GM18520 (cell line): Measurements from ENCODE around the gene ATRNL1.
"Not testable (repeated sequence)": the region's sequence is repeated elsewhere in the genome, so short reads cannot be mapped to it uniquely, and the experiment has no call there.

ENCODE experiments used
- ATAC-seq: cut with Tn5 transposase; IDR thresholded peaks from one replicate; pipeline ENCODE4 v1.9.1; 2021; ENCODE audit not compliant: unreplicated experiment

Gene ATRNL1

GRCh38 chr10:115214829-115215228, 121.7 kb downstream of the ATRNL1 start:
- no peak for ATAC-seq

GRCh38 chr10:115219203-115219602, 126.0 kb downstream of the ATRNL1 start:
- no peak for ATAC-seq

- ATAC-seq = no peak
Measured at GRCh38 chr10:115222039-115222438, 128.9 kb downstream of the ATRNL1 start.

- no peak for ATAC-seq
Measured at GRCh38 chr10:115239761-115240160, 146.6 kb downstream of the ATRNL1 start.

GRCh38 chr10:115250784-115251183, 157.6 kb downstream of the ATRNL1 start:
- ATAC-seq = no peak

GRCh38 chr10:115253765-115254164, 160.6 kb downstream of the ATRNL1 start:
- ATAC-seq = not testable (repeated sequence)

- ATAC-seq = no peak
Measured at GRCh38 chr10:115272482-115272881, 179.3 kb downstream of the ATRNL1 start.

GRCh38 chr10:115278294-115278693, 185.1 kb downstream of the ATRNL1 start:
- ATAC-seq = no peak

GRCh38 chr10:115295213-115295805, 202.1 kb downstream of the ATRNL1 start:
- ATAC-seq = no peak

- ATAC-seq = no peak
Measured at GRCh38 chr10:115300080-115300479, 206.9 kb downstream of the ATRNL1 start.

GRCh38 chr10:115319669-115320068, 226.5 kb downstream of the ATRNL1 start:
- not testable (repeated sequence) for ATAC-seq

GRCh38 chr10:115321360-115321759, 228.2 kb downstream of the ATRNL1 start:
- no peak for ATAC-seq

GRCh38 chr10:115328331-115328730, 235.2 kb downstream of the ATRNL1 start:
- no peak for ATAC-seq

GRCh38 chr10:115335366-115335765, 242.2 kb downstream of the ATRNL1 start:
- no peak for ATAC-seq

GRCh38 chr10:115355162-115355760, 262.1 kb downstream of the ATRNL1 start:
- no peak for ATAC-seq

GRCh38 chr10:115367920-115368319, 274.8 kb downstream of the ATRNL1 start:
- ATAC-seq = not testable (repeated sequence)

- no peak for ATAC-seq
Measured at GRCh38 chr10:115379064-115379463, 285.9 kb downstream of the ATRNL1 start.

- no peak for ATAC-seq
Measured at GRCh38 chr10:115384665-115385064, 291.5 kb downstream of the ATRNL1 start.

GRCh38 chr10:115390607-115391006, 297.4 kb downstream of the ATRNL1 start:
- ATAC-seq = no peak

- no peak for ATAC-seq
Measured at GRCh38 chr10:115398026-115398425, 304.9 kb downstream of the ATRNL1 start.

GRCh38 chr10:115402699-115403098, 309.5 kb downstream of the ATRNL1 start:
- no peak for ATAC-seq

- ATAC-seq = not testable (repeated sequence)
Measured at GRCh38 chr10:115405838-115406237, 312.7 kb downstream of the ATRNL1 start.

- no peak for ATAC-seq
Measured at GRCh38 chr10:115409347-115409746, 316.2 kb downstream of the ATRNL1 start.
